Caco-2 (cell line): ENCODE data around the gene VPS13D. TPM values are rescaled to one million over a fixed set of nuclear protein-coding genes. Genes with fewer than 3 reads are reported as not detected.

Experiments used
- BruUV-seq: library from RNA; stranded (reverse); fragments of 400-500 nt; replicated peaks from 2 replicates; lab custom pipeline; 2021; lab: Mats Ljungman, UMichigan
- CTCF ChIA-PET: fragments of 300-600 bp; sonication (Branson Sonifier 250); formaldehyde crosslinking; loops from one replicate; lab custom pipeline; 2022; ENCODE audit warnings: antibody characterized with exemption; lab: Charles Lee
- POLR2A ChIA-PET: fragments of 300-600 bp; sonication (Branson Sonifier 250); formaldehyde crosslinking; loops from one replicate; lab custom pipeline; 2022; ENCODE audit warnings: antibody characterized with exemption; lab: Charles Lee
- DNase-seq, 2 experiments: peaks; one replicate each; pipeline versions ENCODE4 v3.0.0 to v3.0.0-alpha.2; 2020 to 2022
- H3K27me3 ChIP-seq: replicated peaks from 2 replicates; pipeline ENCODE4 v1.6.0; 2011; ENCODE audit warnings: low read length; ENCODE audit not compliant: control insufficient read depth, insufficient read depth
- H3K36me3 ChIP-seq: 2 replicates; pipeline ENCODE4 v1.5.1; 2011; ENCODE audit warnings: low read length; ENCODE audit not compliant: control insufficient read depth, insufficient read depth
- H3K4me1 ChIP-seq: fragments of 250-450 bp; sonication (Bioruptor Pico); 2 replicates; pipeline ENCODE4 v1.5.1; 2020; ENCODE audit warnings: mild to moderate bottlenecking
- H3K4me3 ChIP-seq: 2 replicates; pipeline ENCODE4 v1.5.1; 2011; ENCODE audit warnings: low read depth, mild to moderate bottlenecking, control low read depth, low read length
- H3K9me3 ChIP-seq: fragments of 250-450 bp; sonication (Bioruptor Pico); 2 replicates; pipeline ENCODE4 v1.5.1; 2020; ENCODE audit warnings: mild to moderate bottlenecking, moderate library complexity
- H3K27ac Mint-ChIP-seq: one replicate; pipeline ENCODE4 v1.8.0; 2022; ENCODE audit warnings: mixed read lengths; ENCODE audit not compliant: unreplicated experiment
- H3K27me3 Mint-ChIP-seq: one replicate; pipeline ENCODE4 v1.8.0; 2022; ENCODE audit warnings: mixed read lengths; ENCODE audit not compliant: insufficient read depth, unreplicated experiment
- H3K36me3 Mint-ChIP-seq: one replicate; pipeline ENCODE4 v1.8.0; 2022; ENCODE audit warnings: mild to moderate bottlenecking, mixed read lengths; ENCODE audit not compliant: insufficient read depth, unreplicated experiment
- H3K4me1 Mint-ChIP-seq: one replicate; pipeline ENCODE4 v1.8.0; 2022; ENCODE audit warnings: low read depth, mixed read lengths; ENCODE audit not compliant: unreplicated experiment
- H3K4me3 Mint-ChIP-seq: one replicate; pipeline ENCODE4 v1.8.0; 2022; ENCODE audit warnings: mild to moderate bottlenecking, moderate library complexity, mixed read lengths; ENCODE audit not compliant: unreplicated experiment
- H3K9me3 Mint-ChIP-seq: one replicate; pipeline ENCODE4 v1.8.0; 2022; ENCODE audit warnings: mixed read lengths; ENCODE audit not compliant: unreplicated experiment
- CTCF ChIP-seq, 2 experiments: fragments of 200-600 bp in 1 of 2; IDR thresholded peaks; 1 replicate in 1 of 2; 2 replicates in 1 of 2; pipeline versions ENCODE4 v1.5.1 to v1.8.0; 2011 to 2022; ENCODE audit warnings: antibody characterized with exemption in 1 of 2, control low read depth in 1 of 2, inconsistent platforms in 1 of 2, low read depth in 1 of 2, low read length in 1 of 2, mild to moderate bottlenecking in 1 of 2, moderate library complexity in 1 of 2; ENCODE audit not compliant: insufficient read depth in 1 of 2, severe bottlenecking in 1 of 2, unreplicated experiment in 1 of 2
- intact Hi-C: fragments of 100-400 bp; cut with micrococcal nuclease; formaldehyde crosslinking; loops from one replicate; pipeline ENCODE4 v1.10.0; 2022; ENCODE audit not compliant: unreplicated experiment
- total RNA-seq: library from RNA; stranded (reverse); gene quantifications from 2 replicates; pipeline ENCODE4 v1.2.3, GENCODE V29; 2022

VPS13D gene
- total RNA-seq, 1 experiment from 2014 or later: 25.6 TPM

GRCh38 chr1:12285496-12286143 is 55.8 kb downstream of the VPS13D start:
- POLR2A ChIA-PET: no interaction called here

GRCh38 chr1:12287869-12288268 is 58.0 kb downstream of the VPS13D start:
- no peaks in the 10 kb centered on the region for H3K27me3 ChIP-seq
- no TSS peak for BruUV-seq
- H3K9me3 Mint-ChIP-seq: no peaks in the 10 kb centered on the region
- no peak overlapping the region for H3K4me3 Mint-ChIP-seq
- intact Hi-C loops: no loop called here
- H3K36me3 Mint-ChIP-seq: peaks cover 7% of the 10 kb centered on the region
- no peaks in the 10 kb centered on the region for H3K27me3 Mint-ChIP-seq
- no peaks in the 10 kb centered on the region for H3K4me1 Mint-ChIP-seq
- no peaks in the 10 kb centered on the region; the same call in 1 of the 2 replicates for H3K36me3 ChIP-seq
- no peak overlapping the region for H3K4me3 ChIP-seq
- ChIA-PET CTCF (no interaction called here), POLR2A (no interaction called here)
- H3K27ac Mint-ChIP-seq: no peak overlapping the region
- no peak for TF ChIP-seq CTCF (IDR thresholded peaks at IDR 0.05; ENCODE audit: insufficient read depth in 1 of 2, low read depth in 1 of 2, low read length in 1 of 2, severe bottlenecking in 1 of 2, unreplicated experiment in 1 of 2)
- no peaks in the 10 kb centered on the region for H3K9me3 ChIP-seq
- no peaks in the 10 kb centered on the region for H3K4me1 ChIP-seq
- no peak for DNase-seq

More at GRCh38 chr1:12285496-12286143, 55.8 kb downstream of the VPS13D start:
- Mint-ChIP-seq H3K4me1 (no peaks in the 10 kb centered on the region), H3K27me3 (no peaks in the 10 kb centered on the region), H3K36me3 (peaks cover 7% of the 10 kb centered on the region), H3K27ac (no peak overlapping the region), H3K4me3 (no peak overlapping the region), H3K9me3 (no peaks in the 10 kb centered on the region)
- Histone ChIP-seq H3K36me3 (no peaks in the 10 kb centered on the region; the same call in 1 of the 2 replicates), H3K4me3 (no peak overlapping the region), H3K4me1 (no peaks in the 10 kb centered on the region), H3K27me3 (no peaks in the 10 kb centered on the region), H3K9me3 (no peaks in the 10 kb centered on the region)
- no TSS peak for BruUV-seq
- no peak for TF ChIP-seq CTCF (IDR thresholded peaks at IDR 0.05; ENCODE audit: insufficient read depth in 1 of 2, low read depth in 1 of 2, low read length in 1 of 2, severe bottlenecking in 1 of 2, unreplicated experiment in 1 of 2)
- no peak for DNase-seq
- CTCF ChIA-PET: no interaction called here
- intact Hi-C loops: no loop called here

GRCh38 chr1:12290828-12291227 is 61.0 kb downstream of the VPS13D start:
- H3K36me3 Mint-ChIP-seq: peaks cover 11% of the 10 kb centered on the region
- ChIA-PET CTCF (no interaction called here), POLR2A (no interaction called here)
- BruUV-seq: no TSS peak
- no peaks in the 10 kb centered on the region for H3K4me1 ChIP-seq
- no peaks in the 10 kb centered on the region for H3K27me3 Mint-ChIP-seq
- no peak for TF ChIP-seq CTCF (IDR thresholded peaks at IDR 0.05; ENCODE audit: insufficient read depth in 1 of 2, low read depth in 1 of 2, low read length in 1 of 2, severe bottlenecking in 1 of 2, unreplicated experiment in 1 of 2)
- H3K9me3 Mint-ChIP-seq: no peaks in the 10 kb centered on the region
- H3K4me1 Mint-ChIP-seq: no peaks in the 10 kb centered on the region
- intact Hi-C loops: no loop called here
- H3K4me3 Mint-ChIP-seq: no peak overlapping the region
- no peaks in the 10 kb centered on the region for H3K9me3 ChIP-seq
- DNase-seq: no peak
- H3K27me3 ChIP-seq: no peaks in the 10 kb centered on the region
- H3K4me3 ChIP-seq: no peak overlapping the region
- H3K36me3 ChIP-seq: no peaks in the 10 kb centered on the region
- no peak overlapping the region for H3K27ac Mint-ChIP-seq
